ENCODE results near the gene CHPF.

CHPF gene

GRCh38 chr2:219513787-219514186 is 29.8 kb downstream of the CHPF start:
- Histone ChIP-seq H3K27me3 (ENCODE audit: control insufficient read depth, insufficient read depth, low read length) (peaks cover 14% of the 10 kb centered on the region), H3K27ac (no peak overlapping the region), H3K79me2 (no peaks in the 10 kb centered on the region), H3K9ac (no peak overlapping the region), H3K36me3 (ENCODE audit: control insufficient read depth, insufficient read depth, low read length) (no peaks in the 10 kb centered on the region), H3K4me3 (ENCODE audit: low read depth, low read length) (no peak overlapping the region), H3K9me3 (ENCODE audit: control insufficient read depth, low read length) (no peaks in the 10 kb centered on the region), H3K4me2 (ENCODE audit: low read length) (no peak overlapping the region), H2AFZ (no peak overlapping the region), H3K4me1 (peaks cover 14% of the 10 kb centered on the region)
- no peak for TF ChIP-seq CTCF (IDR thresholded peaks at IDR 0.05)

- no peak overlapping the region for H2AFZ ChIP-seq
- H3K9ac ChIP-seq = no peak overlapping the region
- no peak overlapping the region for H3K4me3 ChIP-seq (ENCODE audit: low read depth, low read length)
- H3K4me1 ChIP-seq = peaks cover 14% of the 10 kb centered on the region
- TF ChIP-seq CTCF (IDR thresholded peaks at IDR 0.05) = no peak
- peaks cover 14% of the 10 kb centered on the region for H3K27me3 ChIP-seq (ENCODE audit: control insufficient read depth, insufficient read depth, low read length)
- H3K79me2 ChIP-seq = no peaks in the 10 kb centered on the region
- no peaks in the 10 kb centered on the region for H3K9me3 ChIP-seq (ENCODE audit: control insufficient read depth, low read length)
- no peak overlapping the region for H3K4me2 ChIP-seq (ENCODE audit: low read length)
- H3K36me3 ChIP-seq (ENCODE audit: control insufficient read depth, insufficient read depth, low read length) = no peaks in the 10 kb centered on the region
- no peak overlapping the region for H3K27ac ChIP-seq
Measured at GRCh38 chr2:219512524-219513216, 30.9 kb downstream of the CHPF start.

- Histone ChIP-seq H3K36me3 (ENCODE audit: control insufficient read depth, insufficient read depth, low read length) (no peaks in the 10 kb centered on the region), H3K4me2 (ENCODE audit: low read length) (no peak overlapping the region), H3K4me1 (peaks cover 14% of the 10 kb centered on the region), H3K27me3 (ENCODE audit: control insufficient read depth, insufficient read depth, low read length) (peaks cover 14% of the 10 kb centered on the region), H3K9ac (no peak overlapping the region), H2AFZ (no peak overlapping the region), H3K9me3 (ENCODE audit: control insufficient read depth, low read length) (no peaks in the 10 kb centered on the region), H3K79me2 (no peaks in the 10 kb centered on the region), H3K27ac (no peak overlapping the region), H3K4me3 (ENCODE audit: low read depth, low read length) (no peak overlapping the region)
- no peak for TF ChIP-seq CTCF (IDR thresholded peaks at IDR 0.05)
Measured at GRCh38 chr2:219511547-219512325, 31.9 kb downstream of the CHPF start.

- Histone ChIP-seq H3K27ac (no peak overlapping the region), H3K36me3 (ENCODE audit: control insufficient read depth, insufficient read depth, low read length) (no peaks in the 10 kb centered on the region), H3K27me3 (ENCODE audit: control insufficient read depth, insufficient read depth, low read length) (peaks cover 14% of the 10 kb centered on the region), H3K9me3 (ENCODE audit: control insufficient read depth, low read length) (no peaks in the 10 kb centered on the region), H2AFZ (peak overlapping the region; percentile 11), H3K9ac (no peak overlapping the region), H3K4me2 (ENCODE audit: low read length) (no peak overlapping the region), H3K79me2 (no peaks in the 10 kb centered on the region), H3K4me3 (ENCODE audit: low read depth, low read length) (no peak overlapping the region), H3K4me1 (peaks cover 14% of the 10 kb centered on the region)
- TF ChIP-seq CTCF (IDR thresholded peaks at IDR 0.05) = peak; percentile 22
Measured at GRCh38 chr2:219510512-219511135, 33.0 kb downstream of the CHPF start.
